K562 (cell line): ENCODE data around the gene BCL11A. TPM values are rescaled to one million over a fixed set of nuclear protein-coding genes. Genes with fewer than 3 reads are reported as not detected.

Source experiments
- DEAF1 ChIP-seq: fragments of 450-650 bp; formaldehyde crosslinking; IDR thresholded peaks from 2 replicates; pipeline ENCODE4 v1.4.0; 2020; ENCODE audit warnings: mild to moderate bottlenecking, moderate library complexity
- FOS ChIP-seq: IDR thresholded peaks from 3 replicates; pipeline ENCODE4 v1.6.1; 2011; ENCODE audit not compliant: insufficient read length; ENCODE audit errors: extremely low read depth
- FOXM1 ChIP-seq, 2 experiments: fragments of 450-650 bp in 1 of 2; sonication (generic) in 1 of 2; formaldehyde crosslinking in 1 of 2; IDR thresholded peaks; 2 replicates each; pipeline versions ENCODE4 v1.6.1 to v1.9.0; 2017 to 2022; ENCODE audit warnings: low read depth in 2 of 2, mild to moderate bottlenecking in 2 of 2, missing genetic modification reagents in 1 of 2, moderate library complexity in 1 of 2
- MXI1 ChIP-seq: IDR thresholded peaks from 2 replicates; pipeline ENCODE4 v1.6.1; 2011; ENCODE audit warnings: low read depth, mild to moderate bottlenecking, improper control_type of control experiment, low read length
- RBM25 ChIP-seq: fragments of 200-400 bp; formaldehyde crosslinking; IDR thresholded peaks from 2 replicates; pipeline ENCODE4 v1.6.1; 2018; ENCODE audit warnings: low read length, low read depth, moderate library complexity; ENCODE audit not compliant: severe bottlenecking
- RERE ChIP-seq: sonication (generic); formaldehyde crosslinking; IDR thresholded peaks from 2 replicates; pipeline ENCODE4 v1.8.0; 2023; ENCODE audit warnings: missing genetic modification reagents, mild to moderate bottlenecking, borderline replicate concordance
- SUPT5H ChIP-seq: fragments of 450-650 bp; IDR thresholded peaks from 2 replicates; pipeline ENCODE4 v1.6.1; 2016
- ZBTB2 ChIP-seq: fragments of 450-650 bp; IDR thresholded peaks from 2 replicates; pipeline ENCODE4 v1.6.1; 2016; ENCODE audit warnings: antibody characterized with exemption
- ZFP36 ChIP-seq: fragments of 150-350 bp; IDR thresholded peaks from 2 replicates; pipeline ENCODE4 v1.6.1; 2018; ENCODE audit warnings: low read length, low read depth; ENCODE audit not compliant: partially characterized antibody
- ZNF707 ChIP-seq: fragments of 250-450 bp; sonication (Bioruptor Pico); conservative IDR thresholded peaks from 2 replicates; pipeline ENCODE4 v1.8.0; 2022; ENCODE audit warnings: inconsistent platforms, mild to moderate bottlenecking, moderate library complexity
- ZNF830 ChIP-seq: fragments of 250-450 bp; sonication (Bioruptor Pico); IDR thresholded peaks from 2 replicates; pipeline ENCODE4 v1.5.0; 2021; ENCODE audit warnings: mild to moderate bottlenecking
- polyA plus RNA-seq, 8 experiments: library from polyadenylated mRNA; depleted of rRNA in 4 of 8; stranded (reverse) in 5 of 8; unstranded in 3 of 8; fragments of >200 nt; fragmentation: Nextera tagmentation in 2 of 8; fragmentation: Illumina TruSeq in 1 of 8; extraction: Ambion mirVana in 2 of 8; extraction: Trizol in 1 of 8; gene quantifications; 2 replicates each; pipeline versions ENCODE4 v1.2.1 to v1.2.3, GENCODE V29; 2011 to 2014; ENCODE audit warnings: inconsistent platforms in 1 of 8, missing spikeins in 1 of 8
- total RNA-seq, 7 experiments: library from RNA; depleted of rRNA in 6 of 7; stranded (reverse); fragments of >200 nt in 6 of 7; fragmentation: Illumina TruSeq in 2 of 7; extraction: Trizol in 2 of 7; gene quantifications; 2 replicates each; pipeline versions ENCODE4 v1.2.1 to v1.2.3, GENCODE V29; 2011 to 2021; ENCODE audit warnings: low replicate concordance in 1 of 7

The BCL11A gene
- total and polyA plus RNA-seq, 9 of the 15 experiments (the other 6 are each of a cell fraction or from before 2014, with no cell fraction given): 0.13 TPM; not detected in 8

GRCh38 chr2:60552851-60553494 is 481 bp downstream of the BCL11A start (continued):
- no peak for TF ChIP-seq RERE
- no peak for TF ChIP-seq FOXM1 (IDR thresholded peaks at IDR 0.05; ENCODE audit: low read depth)
- TF ChIP-seq FOXM1 (CRISPR knock-in tag; IDR thresholded peaks at IDR 0.05; ENCODE audit: low read depth): no peak
- TF ChIP-seq DEAF1 (CRISPR knock-in tag): no peak
- no peak for TF ChIP-seq FOS
- TF ChIP-seq SUPT5H: no peak
- TF ChIP-seq MXI1: no peak
- no peak for TF ChIP-seq ZBTB2
- TF ChIP-seq ZNF707 (CRISPR knock-in tag): no peak
- no peak for TF ChIP-seq ZFP36
- no peak for TF ChIP-seq ZNF830
- no peak for TF ChIP-seq RBM25
